PC-3 (cell line): ENCODE data around the gene RACK1. TPM values are rescaled to one million over a fixed set of nuclear protein-coding genes. Genes with fewer than 3 reads are reported as not detected.

ENCODE experiments used
- ATAC-seq: fragments of 200-7000 bp; cut with Tn5 transposase; 2 replicates; pipeline ENCODE4 v1.9.1; 2020; ENCODE audit warnings: mild to moderate bottlenecking, moderate library complexity
- BruUV-seq: library from RNA; stranded (reverse); fragments of 400-500 nt; replicated peaks from 2 replicates; lab custom pipeline; 2021; lab: Mats Ljungman, UMichigan
- CTCF ChIA-PET: fragments of 300-600 bp; sonication (Branson Sonifier 250); formaldehyde crosslinking; loops from one replicate; lab custom pipeline; 2022; ENCODE audit warnings: antibody characterized with exemption; lab: Charles Lee
- POLR2A ChIA-PET: fragments of 300-600 bp; sonication (Branson Sonifier 250); formaldehyde crosslinking; loops from one replicate; lab custom pipeline; 2022; ENCODE audit warnings: antibody characterized with exemption; ENCODE audit not compliant: unreplicated experiment; lab: Charles Lee
- DNase-seq: peaks from one replicate; pipeline ENCODE4 v3.0.0-alpha.2; 2015
- H2AFZ ChIP-seq: fragments of 300-600 bp; sonication (generic); 2 replicates; pipeline ENCODE4 v1.6.0; 2016; ENCODE audit warnings: antibody characterized with exemption, low read length
- H3F3A ChIP-seq: fragments of 300-600 bp; sonication (generic); one replicate; pipeline ENCODE4 v1.6.0; 2017; ENCODE audit warnings: antibody characterized with exemption, low read length, control low read depth, mild to moderate bottlenecking; ENCODE audit not compliant: unreplicated experiment
- H3K27ac ChIP-seq: fragments of 300-600 bp; sonication (generic); 2 replicates; pipeline ENCODE4 v1.5.1; 2016; ENCODE audit warnings: mild to moderate bottlenecking, low read length
- H3K27me3 ChIP-seq: fragments of 300-600 bp; sonication (generic); 2 replicates; pipeline ENCODE4 v1.6.1; 2016; ENCODE audit warnings: low read length, mixed read lengths
- H3K36me3 ChIP-seq: fragments of 300-600 bp; sonication (generic); 2 replicates; pipeline ENCODE4 v1.6.1; 2016; ENCODE audit warnings: low read depth, mixed run types, low read length, mixed read lengths
- H3K4me1 ChIP-seq: fragments of 300-600 bp; sonication (generic); 2 replicates; pipeline ENCODE4 v1.5.1; 2016; ENCODE audit warnings: low read length; ENCODE audit not compliant: insufficient read depth
- H3K4me2 ChIP-seq: fragments of 300-600 bp; sonication (generic); 2 replicates; pipeline ENCODE4 v1.6.0; 2016; ENCODE audit warnings: low read length
- H3K4me3 ChIP-seq: fragments of 300-600 bp; sonication (generic); 2 replicates; pipeline ENCODE4 v1.5.1; 2016; ENCODE audit warnings: mild to moderate bottlenecking, low read length, mixed read lengths
- H3K79me2 ChIP-seq: fragments of 300-600 bp; sonication (generic); 2 replicates; pipeline ENCODE4 v1.6.1; 2017; ENCODE audit warnings: low read length, mixed read lengths
- H3K9ac ChIP-seq: fragments of 300-600 bp; sonication (generic); 2 replicates; pipeline ENCODE4 v1.6.0; 2016; ENCODE audit warnings: mild to moderate bottlenecking, low read length
- H3K9me2 ChIP-seq: fragments of 300-600 bp; sonication (generic); replicated peaks from 2 replicates; pipeline ENCODE4 v1.6.1; 2016; ENCODE audit warnings: mixed run types, low read length, mixed read lengths
- H3K9me3 ChIP-seq: fragments of 300-600 bp; sonication (generic); 2 replicates; pipeline ENCODE4 v1.6.1; 2016; ENCODE audit warnings: low read length, mixed read lengths
- H4K20me1 ChIP-seq: fragments of 300-600 bp; sonication (generic); 2 replicates; pipeline ENCODE4 v1.6.1; 2016; ENCODE audit warnings: low read length, mixed read lengths
- EZH2 ChIP-seq: fragments of 300-600 bp; sonication (generic); IDR thresholded peaks from one replicate; pipeline ENCODE4 v1.6.1; 2017; ENCODE audit warnings: antibody characterized with exemption, mild to moderate bottlenecking, low read length; ENCODE audit not compliant: unreplicated experiment
- EZH2phosphoT487 ChIP-seq: fragments of 300-600 bp; sonication (generic); IDR thresholded peaks from 2 replicates; pipeline ENCODE4 v1.6.1; 2018; ENCODE audit warnings: mild to moderate bottlenecking, antibody characterized with exemption, low read length, borderline replicate concordance
- intact Hi-C: fragments of 100-400 bp; cut with micrococcal nuclease; formaldehyde crosslinking; loops from 2 replicates; pipeline ENCODE4 v1.9.0; 2023
- total RNA-seq: library from RNA; depleted of rRNA; stranded (reverse); fragments of >200 nt; gene quantifications from 2 replicates; pipeline ENCODE4 v1.2.3, GENCODE V29; 2014
- TF ChIP-seq, protein P1 (sequence below): fragments of 300-600 bp; sonication (generic); conservative IDR thresholded peaks from 2 replicates; pipeline ENCODE4 v1.5.1; 2017; ENCODE audit warnings: antibody characterized with exemption, low read depth, mild to moderate bottlenecking, low read length

RACK1 gene
- total RNA-seq, 1 experiment from 2014 or later = 3,047 TPM

DNA sequence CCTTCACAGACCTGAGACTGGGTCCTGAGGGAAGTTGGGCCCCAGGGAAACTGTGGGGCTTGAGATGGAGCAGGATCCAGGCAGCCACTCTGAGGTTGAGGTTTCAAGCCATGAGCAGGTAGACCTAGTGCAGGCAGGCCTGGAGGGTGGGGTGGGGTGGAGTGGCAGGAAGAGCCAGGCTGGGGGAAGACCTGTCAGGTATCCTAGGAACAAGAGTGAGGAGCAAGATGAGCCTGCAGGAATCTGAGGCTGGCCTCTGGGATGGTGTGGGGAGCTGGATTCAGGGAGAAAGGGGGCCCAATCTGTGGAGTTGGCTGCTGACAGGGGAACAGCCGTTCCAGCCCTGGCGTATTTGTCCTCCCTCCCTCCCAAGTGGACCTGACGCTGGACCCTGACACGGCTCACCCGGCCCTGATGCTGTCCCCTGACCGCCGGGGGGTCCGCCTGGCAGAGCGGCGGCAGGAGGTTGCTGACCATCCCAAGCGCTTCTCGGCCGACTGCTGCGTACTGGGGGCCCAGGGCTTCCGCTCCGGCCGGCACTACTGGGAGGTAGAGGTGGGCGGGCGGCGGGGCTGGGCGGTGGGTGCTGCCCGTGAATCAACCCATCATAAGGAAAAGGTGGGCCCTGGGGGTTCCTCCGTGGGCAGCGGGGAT is 9.8 kb downstream of the RACK1 start:
- Histone ChIP-seq H3K36me3 (peaks cover 42% of the 10 kb centered on the region), H3K79me2 (peaks cover 4% of the 10 kb centered on the region), H3K9me2 (no peaks in the 10 kb centered on the region), H3K4me3 (no peak overlapping the region), H2AFZ (no peak overlapping the region), H3K27me3 (no peaks in the 10 kb centered on the region), H3F3A (peaks cover 14% of the 10 kb centered on the region), H3K27ac (no peak overlapping the region), H4K20me1 (peaks cover 32% of the 10 kb centered on the region), H3K4me2 (no peak overlapping the region), H3K9me3 (no peaks in the 10 kb centered on the region), H3K9ac (no peak overlapping the region), H3K4me1 (no peaks in the 10 kb centered on the region)
- ChIA-PET POLR2A (no interaction called here), CTCF (no interaction called here)
- BruUV-seq = no TSS peak
- ATAC-seq (peak; percentile 21), DNase-seq (no peak)
- TF ChIP-seq, protein P1, sequence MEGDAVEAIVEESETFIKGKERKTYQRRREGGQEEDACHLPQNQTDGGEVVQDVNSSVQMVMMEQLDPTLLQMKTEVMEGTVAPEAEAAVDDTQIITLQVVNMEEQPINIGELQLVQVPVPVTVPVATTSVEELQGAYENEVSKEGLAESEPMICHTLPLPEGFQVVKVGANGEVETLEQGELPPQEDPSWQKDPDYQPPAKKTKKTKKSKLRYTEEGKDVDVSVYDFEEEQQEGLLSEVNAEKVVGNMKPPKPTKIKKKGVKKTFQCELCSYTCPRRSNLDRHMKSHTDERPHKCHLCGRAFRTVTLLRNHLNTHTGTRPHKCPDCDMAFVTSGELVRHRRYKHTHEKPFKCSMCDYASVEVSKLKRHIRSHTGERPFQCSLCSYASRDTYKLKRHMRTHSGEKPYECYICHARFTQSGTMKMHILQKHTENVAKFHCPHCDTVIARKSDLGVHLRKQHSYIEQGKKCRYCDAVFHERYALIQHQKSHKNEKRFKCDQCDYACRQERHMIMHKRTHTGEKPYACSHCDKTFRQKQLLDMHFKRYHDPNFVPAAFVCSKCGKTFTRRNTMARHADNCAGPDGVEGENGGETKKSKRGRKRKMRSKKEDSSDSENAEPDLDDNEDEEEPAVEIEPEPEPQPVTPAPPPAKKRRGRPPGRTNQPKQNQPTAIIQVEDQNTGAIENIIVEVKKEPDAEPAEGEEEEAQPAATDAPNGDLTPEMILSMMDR = no peak
- TF ChIP-seq EZH2phosphoT487 (no peak), EZH2 (no peak)
- intact Hi-C loops = no loop called here

- H2AFZ ChIP-seq = no peak overlapping the region
- H3K4me1 ChIP-seq = no peaks in the 10 kb centered on the region
- peaks cover 36% of the 10 kb centered on the region for H3K36me3 ChIP-seq
- no peaks in the 10 kb centered on the region for H3K9me3 ChIP-seq
- TF ChIP-seq, protein P1 = no peak
- no peak for TF ChIP-seq EZH2phosphoT487
- no peak for TF ChIP-seq EZH2
- H3K4me2 ChIP-seq = no peak overlapping the region
- no peak overlapping the region for H3K27ac ChIP-seq
- no peak overlapping the region for H3K9ac ChIP-seq
- H3K4me3 ChIP-seq = no peak overlapping the region
- CTCF ChIA-PET = no interaction called here
- no peaks in the 10 kb centered on the region for H3K27me3 ChIP-seq
- POLR2A ChIA-PET = no interaction called here
- peaks cover 25% of the 10 kb centered on the region for H4K20me1 ChIP-seq
- no peaks in the 10 kb centered on the region for H3K9me2 ChIP-seq
- peaks cover 14% of the 10 kb centered on the region for H3F3A ChIP-seq
- DNase-seq (no peak), ATAC-seq (no peak)
- H3K79me2 ChIP-seq = no peaks in the 10 kb centered on the region; the same call in 1 of the 2 replicates
- BruUV-seq = no TSS peak
- intact Hi-C loops = no loop called here
Measured at GRCh38 chr5:181233088-181233800, 10.5 kb downstream of the RACK1 start.

- no TSS peak for BruUV-seq
- no peaks in the 10 kb centered on the region for H3K27me3 ChIP-seq
- H3K9me3 ChIP-seq = no peaks in the 10 kb centered on the region
- 0 out of 2 replicates have a peak, but pooled peaks cover 2% of the 10 kb centered on the region for H3K79me2 ChIP-seq
- ATAC-seq (no peak), DNase-seq (no peak)
- H3K9me2 ChIP-seq = no peaks in the 10 kb centered on the region
- intact Hi-C loops = no loop called here
- no peak overlapping the region for H3K4me3 ChIP-seq
- H4K20me1 ChIP-seq = peaks cover 18% of the 10 kb centered on the region
- no peak overlapping the region for H3K4me2 ChIP-seq
- ChIA-PET CTCF (no interaction called here), POLR2A (no interaction called here)
- H3K36me3 ChIP-seq = peaks cover 29% of the 10 kb centered on the region
- no peak for TF ChIP-seq EZH2phosphoT487
- TF ChIP-seq, protein P1 = no peak
- no peak for TF ChIP-seq EZH2
- H2AFZ ChIP-seq = no peak overlapping the region
- peaks cover 14% of the 10 kb centered on the region for H3F3A ChIP-seq
- no peak overlapping the region for H3K27ac ChIP-seq
- H3K4me1 ChIP-seq = no peaks in the 10 kb centered on the region
- no peak overlapping the region for H3K9ac ChIP-seq
Measured at GRCh38 chr5:181232593-181232992, 11.1 kb downstream of the RACK1 start.
